WTC11 (cell line): ENCODE data around the gene CPSF3. TPM values are rescaled to one million over a fixed set of nuclear protein-coding genes. Genes with fewer than 3 reads are reported as not detected.

Source experiments
- ATAC-seq: fragments of 200-7000 bp; cut with Tn5 transposase; 2 replicates; pipeline ENCODE4 v1.10.0; 2021; ENCODE audit warnings: mild to moderate bottlenecking, moderate library complexity
- CTCF ChIA-PET: fragments of 300-600 bp; sonication (Branson Sonifier 250); formaldehyde crosslinking; loops from one replicate; lab custom pipeline; 2021; ENCODE audit warnings: antibody characterized with exemption; lab: Charles Lee
- POLR2A ChIA-PET: fragments of 350-600 bp; sonication (Branson Sonifier 250); formaldehyde crosslinking; loops from one replicate; lab custom pipeline; 2021; ENCODE audit warnings: antibody characterized with exemption; lab: Charles Lee
- DNase-seq: peaks from one replicate; pipeline ENCODE4 v3.0.0; 2021; ENCODE audit warnings: low spot score
- H3K27ac Mint-ChIP-seq: 2 replicates; pipeline ENCODE4 v1.8.0; 2021; ENCODE audit warnings: mixed read lengths
- H3K27me3 Mint-ChIP-seq: 2 replicates; pipeline ENCODE4 v1.8.0; 2021; ENCODE audit warnings: low read depth, mild to moderate bottlenecking, moderate library complexity, mixed read lengths
- H3K36me3 Mint-ChIP-seq: 2 replicates; pipeline ENCODE4 v1.8.0; 2021; ENCODE audit warnings: mixed read lengths
- H3K4me1 Mint-ChIP-seq: 2 replicates; pipeline ENCODE4 v1.8.0; 2022; ENCODE audit warnings: mixed read lengths
- H3K4me3 Mint-ChIP-seq: 2 replicates; pipeline ENCODE4 v1.8.0; 2021; ENCODE audit warnings: mild to moderate bottlenecking, moderate library complexity, mixed read lengths
- H3K9me3 Mint-ChIP-seq: 2 replicates; pipeline ENCODE4 v1.8.0; 2021; ENCODE audit warnings: mixed read lengths
- AFF4 ChIP-seq: sonication (generic); formaldehyde crosslinking; IDR thresholded peaks from 2 replicates; pipeline ENCODE4 v1.8.1; 2023; ENCODE audit warnings: mild to moderate bottlenecking, missing genetic modification reagents, borderline replicate concordance
- ATF6 ChIP-seq: sonication (generic); formaldehyde crosslinking; IDR thresholded peaks from 2 replicates; pipeline ENCODE4 v1.8.1; 2023; ENCODE audit warnings: mild to moderate bottlenecking, missing genetic modification reagents
- CREM ChIP-seq: sonication (generic); formaldehyde crosslinking; IDR thresholded peaks from 2 replicates; pipeline ENCODE4 v1.8.1; 2022; ENCODE audit warnings: mild to moderate bottlenecking, missing genetic modification reagents, moderate library complexity
- ELF4 ChIP-seq: sonication (generic); formaldehyde crosslinking; IDR thresholded peaks from 2 replicates; pipeline ENCODE4 v1.8.1; 2022; ENCODE audit warnings: low read depth, mild to moderate bottlenecking, moderate library complexity, missing genetic modification reagents
- GABPB1 ChIP-seq: sonication (generic); formaldehyde crosslinking; IDR thresholded peaks from 2 replicates; pipeline ENCODE4 v1.8.1; 2023; ENCODE audit warnings: mild to moderate bottlenecking, missing genetic modification reagents
- GTF2I ChIP-seq: fragments of 250-450 bp; sonication (Bioruptor Pico); conservative IDR thresholded peaks from 2 replicates; pipeline ENCODE4 v1.4.0; 2021; ENCODE audit warnings: mild to moderate bottlenecking
- IRF1 ChIP-seq: sonication (generic); formaldehyde crosslinking; IDR thresholded peaks from 2 replicates; pipeline ENCODE4 v1.8.0; 2023; ENCODE audit warnings: missing genetic modification reagents
- MAX ChIP-seq: sonication (generic); formaldehyde crosslinking; IDR thresholded peaks from 2 replicates; pipeline ENCODE4 v1.8.0; 2022; ENCODE audit warnings: mild to moderate bottlenecking, missing genetic modification reagents
- MXD4 ChIP-seq: fragments of 250-450 bp; sonication (Bioruptor Pico); IDR thresholded peaks from 2 replicates; pipeline ENCODE4 v1.8.0; 2021; ENCODE audit warnings: mild to moderate bottlenecking, moderate library complexity, borderline replicate concordance
- NR2C2 ChIP-seq: sonication (generic); formaldehyde crosslinking; IDR thresholded peaks from 2 replicates; pipeline ENCODE4 v1.8.0; 2022; ENCODE audit warnings: mild to moderate bottlenecking, missing genetic modification reagents
- RELA ChIP-seq: sonication (generic); formaldehyde crosslinking; IDR thresholded peaks from 2 replicates; pipeline ENCODE4 v1.8.1; 2022; ENCODE audit warnings: missing genetic modification reagents, mild to moderate bottlenecking, borderline replicate concordance
- TCF7 ChIP-seq: sonication (generic); formaldehyde crosslinking; IDR thresholded peaks from 2 replicates; pipeline ENCODE4 v1.8.0; 2022; ENCODE audit warnings: mild to moderate bottlenecking, low read depth, missing genetic modification reagents, moderate library complexity
- TEAD1 ChIP-seq: sonication (generic); formaldehyde crosslinking; IDR thresholded peaks from 2 replicates; pipeline ENCODE4 v1.8.0; 2022; ENCODE audit warnings: mild to moderate bottlenecking, missing genetic modification reagents
- USF2 ChIP-seq: sonication (generic); formaldehyde crosslinking; IDR thresholded peaks from 2 replicates; pipeline ENCODE4 v1.8.1; 2023; ENCODE audit warnings: mild to moderate bottlenecking, missing genetic modification reagents, moderate library complexity
- ZNF396 ChIP-seq: fragments of 250-450 bp; sonication (Bioruptor Pico); IDR thresholded peaks from 2 replicates; pipeline ENCODE4 v1.8.0; 2021; ENCODE audit warnings: mild to moderate bottlenecking, moderate library complexity, borderline replicate concordance
- ZNF416 ChIP-seq: fragments of 250-450 bp; sonication (Bioruptor Pico); IDR thresholded peaks from 2 replicates; pipeline ENCODE4 v1.9.0; 2021; ENCODE audit warnings: mild to moderate bottlenecking, inconsistent platforms
- ZNF423 ChIP-seq: fragments of 250-450 bp; sonication (Bioruptor Pico); IDR thresholded peaks from 2 replicates; pipeline ENCODE4 v2.1.2; 2022; ENCODE audit warnings: mild to moderate bottlenecking, moderate library complexity
- ZNF425 ChIP-seq: fragments of 250-450 bp; sonication (Bioruptor Pico); conservative IDR thresholded peaks from 2 replicates; pipeline ENCODE4 v1.9.0; 2021; ENCODE audit warnings: mild to moderate bottlenecking
- total RNA-seq: library from RNA; stranded (reverse); gene quantifications from 3 replicates; pipeline ENCODE4 v1.2.3, GENCODE V29; 2021

The CPSF3 gene
- total RNA-seq, 1 experiment from 2014 or later = 88.4 TPM

GRCh38 chr2:9462886-9463697, 39.6 kb downstream of the CPSF3 start:
- Mint-ChIP-seq H3K27me3 (no peaks in the 10 kb centered on the region), H3K27ac (no peak overlapping the region; the same call in 1 of the 2 replicates), H3K4me3 (no peak overlapping the region), H3K4me1 (peaks cover 6% of the 10 kb centered on the region), H3K9me3 (no peaks in the 10 kb centered on the region), H3K36me3 (peaks cover 36% of the 10 kb centered on the region)
- DNase-seq (no peak), ATAC-seq (peak; percentile 73)
- POLR2A ChIA-PET = no interaction called here
- CTCF ChIA-PET = no interaction called here
- TF ChIP-seq TEAD1 (CRISPR knock-in tag) = no peak
- no peak for TF ChIP-seq CREM (CRISPR knock-in tag)
- no peak for TF ChIP-seq RELA (CRISPR knock-in tag)
- no peak for TF ChIP-seq TCF7
- no peak for TF ChIP-seq ZNF416 (CRISPR knock-in tag)
- no peak for TF ChIP-seq USF2 (CRISPR knock-in tag)
- TF ChIP-seq ZNF396 (CRISPR knock-in tag) = no peak
- TF ChIP-seq NR2C2 = no peak
- no peak for TF ChIP-seq MXD4 (CRISPR knock-in tag)
- TF ChIP-seq ATF6 (CRISPR knock-in tag) = no peak
- no peak for TF ChIP-seq ELF4
- TF ChIP-seq ZNF423 (CRISPR knock-in tag) = no peak
- TF ChIP-seq MAX = no peak
- no peak for TF ChIP-seq GABPB1 (CRISPR knock-in tag)
- TF ChIP-seq GTF2I = no peak
- no peak for TF ChIP-seq IRF1 (CRISPR knock-in tag)
- TF ChIP-seq ZNF425 (CRISPR knock-in tag) = no peak
- no peak for TF ChIP-seq AFF4
